ENCODE data around the gene PPP2R2B.

DNA sequence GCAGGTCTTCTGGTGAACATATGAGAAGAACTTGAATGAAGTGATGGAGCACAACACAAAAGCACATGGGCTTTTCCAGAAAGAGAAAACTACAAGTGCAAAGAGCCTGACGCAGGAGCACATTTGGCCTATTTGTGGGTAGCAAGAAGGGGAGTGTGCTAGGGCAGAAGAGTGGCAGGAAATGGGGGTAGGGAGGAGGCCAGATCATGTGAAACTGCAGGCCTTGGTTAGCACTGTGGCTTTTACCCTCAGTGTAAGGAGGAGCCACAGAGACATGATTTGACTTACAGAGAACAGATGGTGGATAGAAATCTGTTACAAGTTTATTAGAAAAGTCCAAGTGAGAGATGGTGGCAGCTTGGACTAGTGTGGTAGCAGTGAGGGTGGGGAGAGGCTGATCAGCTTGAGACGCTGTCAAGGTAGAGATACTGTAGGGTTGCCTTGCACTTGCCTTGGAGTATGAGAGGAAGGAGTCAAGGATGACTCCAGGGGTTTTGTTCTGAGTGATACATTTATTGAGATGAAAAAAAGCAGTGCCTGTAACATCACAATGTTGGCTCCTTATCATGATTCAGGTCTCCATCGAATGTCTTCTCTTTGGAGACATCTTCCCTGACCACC, 126.7 kb downstream of the PPP2R2B start:
- TF ChIP-seq, protein P1, sequence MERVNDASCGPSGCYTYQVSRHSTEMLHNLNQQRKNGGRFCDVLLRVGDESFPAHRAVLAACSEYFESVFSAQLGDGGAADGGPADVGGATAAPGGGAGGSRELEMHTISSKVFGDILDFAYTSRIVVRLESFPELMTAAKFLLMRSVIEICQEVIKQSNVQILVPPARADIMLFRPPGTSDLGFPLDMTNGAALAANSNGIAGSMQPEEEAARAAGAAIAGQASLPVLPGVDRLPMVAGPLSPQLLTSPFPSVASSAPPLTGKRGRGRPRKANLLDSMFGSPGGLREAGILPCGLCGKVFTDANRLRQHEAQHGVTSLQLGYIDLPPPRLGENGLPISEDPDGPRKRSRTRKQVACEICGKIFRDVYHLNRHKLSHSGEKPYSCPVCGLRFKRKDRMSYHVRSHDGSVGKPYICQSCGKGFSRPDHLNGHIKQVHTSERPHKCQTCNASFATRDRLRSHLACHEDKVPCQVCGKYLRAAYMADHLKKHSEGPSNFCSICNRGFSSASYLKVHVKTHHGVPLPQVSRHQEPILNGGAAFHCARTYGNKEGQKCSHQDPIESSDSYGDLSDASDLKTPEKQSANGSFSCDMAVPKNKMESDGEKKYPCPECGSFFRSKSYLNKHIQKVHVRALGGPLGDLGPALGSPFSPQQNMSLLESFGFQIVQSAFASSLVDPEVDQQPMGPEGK (CRISPR knock-in tag; IDR thresholded peaks at IDR 0.05; ENCODE audit: borderline replicate concordance), result no peak
- TF ChIP-seq TCF4 (CRISPR knock-in tag; IDR thresholded peaks at IDR 0.05; ENCODE audit: borderline replicate concordance), result no peak
- TF ChIP-seq ZNF70 (CRISPR knock-in tag; IDR thresholded peaks at IDR 0.05), result no peak
- no peak for TF ChIP-seq PPARA (CRISPR knock-in tag; IDR thresholded peaks at IDR 0.05; ENCODE audit: borderline replicate concordance)
- TF ChIP-seq ZNF565 (CRISPR knock-in tag; conservative IDR thresholded peaks at IDR 0.05; ENCODE audit: low read depth), result no peak
- TF ChIP-seq, protein P2, sequence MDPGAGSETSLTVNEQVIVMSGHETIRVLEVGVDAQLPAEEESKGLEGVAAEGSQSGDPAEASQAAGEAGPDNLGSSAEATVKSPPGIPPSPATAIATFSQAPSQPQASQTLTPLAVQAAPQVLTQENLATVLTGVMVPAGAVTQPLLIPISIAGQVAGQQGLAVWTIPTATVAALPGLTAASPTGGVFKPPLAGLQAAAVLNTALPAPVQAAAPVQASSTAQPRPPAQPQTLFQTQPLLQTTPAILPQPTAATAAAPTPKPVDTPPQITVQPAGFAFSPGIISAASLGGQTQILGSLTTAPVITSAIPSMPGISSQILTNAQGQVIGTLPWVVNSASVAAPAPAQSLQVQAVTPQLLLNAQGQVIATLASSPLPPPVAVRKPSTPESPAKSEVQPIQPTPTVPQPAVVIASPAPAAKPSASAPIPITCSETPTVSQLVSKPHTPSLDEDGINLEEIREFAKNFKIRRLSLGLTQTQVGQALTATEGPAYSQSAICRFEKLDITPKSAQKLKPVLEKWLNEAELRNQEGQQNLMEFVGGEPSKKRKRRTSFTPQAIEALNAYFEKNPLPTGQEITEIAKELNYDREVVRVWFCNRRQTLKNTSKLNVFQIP (CRISPR knock-in tag; IDR thresholded peaks at IDR 0.05; ENCODE audit: borderline replicate concordance, low read depth), result no peak
- no peak for TF ChIP-seq RARB (CRISPR knock-in tag; IDR thresholded peaks at IDR 0.05)

All from SK-N-SH treated with all-trans-retinoic acid at 6 μM for 48 hours (cell line).